OCI-LY3 (cell line): ENCODE data around the gene AFAP1.

ENCODE experiments used
- CTCF ChIP-seq: fragments of 200-600, 300-600 bp; sonication (generic); IDR thresholded peaks from 2 replicates; pipeline ENCODE4 v1.5.1; 2014; ENCODE audit warnings: antibody characterized with exemption, low read length, low read depth
- EZH2phosphoT487 ChIP-seq: fragments of 200-600 bp; shearing (Covaris generic); IDR thresholded peaks from 2 replicates; pipeline ENCODE4 v1.6.1; 2018; ENCODE audit warnings: antibody characterized with exemption, mixed run types, low read depth

- TF ChIP-seq CTCF (no peak), EZH2phosphoT487 (no peak)
Measured at GRCh38 chr4:7708981-7709380, 230.7 kb downstream of the AFAP1 start.
